Skeletal muscle satellite cell (primary cell): ENCODE measurements around the gene PPP4R4.
A peak's percentile ranks its signal among the peaks of the same experiment; 100 is the strongest.

Experiments used
- H3K27me3 ChIP-seq: 2 replicates; pipeline ENCODE4 v1.7.0; 2013; ENCODE audit warnings: low read length; ENCODE audit not compliant: control insufficient read depth, insufficient read depth
- H3K36me3 ChIP-seq: 2 replicates; pipeline ENCODE4 v1.7.0; 2013; ENCODE audit warnings: mild to moderate bottlenecking, control low read depth, low read length; ENCODE audit not compliant: insufficient read depth
- H3K4me1 ChIP-seq: 2 replicates; pipeline ENCODE4 v1.7.0; 2013; ENCODE audit warnings: low read length; ENCODE audit not compliant: control insufficient read depth, insufficient read depth
- H3K4me2 ChIP-seq: 2 replicates; pipeline ENCODE4 v1.7.0; 2013; ENCODE audit warnings: mild to moderate bottlenecking, low read length
- H3K4me3 ChIP-seq: 2 replicates; pipeline ENCODE4 v1.7.0; 2013; ENCODE audit warnings: low read length
- H3K9ac ChIP-seq: 2 replicates; pipeline ENCODE4 v1.7.0; 2013; ENCODE audit warnings: mild to moderate bottlenecking, low read depth, low read length, moderate library complexity
- H3K9me3 ChIP-seq: replicated peaks from 2 replicates; pipeline ENCODE4 v1.7.0; 2013; ENCODE audit warnings: mild to moderate bottlenecking, control low read depth, low read length

Gene PPP4R4

GRCh38 chr14:94171208-94171607, 2.9 kb upstream of the PPP4R4 start:
- Histone ChIP-seq H3K4me2 (no peak overlapping the region), H3K27me3 (peaks cover 29% of the 10 kb centered on the region), H3K9ac (no peak overlapping the region), H3K9me3 (no peaks in the 10 kb centered on the region), H3K4me3 (no peak overlapping the region), H3K36me3 (no peaks in the 10 kb centered on the region), H3K4me1 (peaks cover 19% of the 10 kb centered on the region)

GRCh38 chr14:94172545-94172944, 1.6 kb upstream of the PPP4R4 start:
- Histone ChIP-seq H3K27me3 (peaks cover 33% of the 10 kb centered on the region), H3K4me2 (no peak overlapping the region), H3K9ac (no peak overlapping the region), H3K4me3 (no peak overlapping the region), H3K9me3 (no peaks in the 10 kb centered on the region), H3K36me3 (no peaks in the 10 kb centered on the region), H3K4me1 (peaks cover 19% of the 10 kb centered on the region)

GRCh38 chr14:94173471-94173884, 644 bp upstream of the PPP4R4 start:
- Histone ChIP-seq H3K9ac (peak overlapping the region; percentile 42), H3K27me3 (peaks cover 37% of the 10 kb centered on the region)

GRCh38 chr14:94174604-94175010, 485 bp downstream of the PPP4R4 start:
- H3K27me3 ChIP-seq = peaks cover 46% of the 10 kb centered on the region
- peaks cover 19% of the 10 kb centered on the region for H3K4me1 ChIP-seq
- peak overlapping the region; percentile 50 for H3K9ac ChIP-seq
- H3K4me3 ChIP-seq = peak overlapping the region; percentile 74
- H3K4me2 ChIP-seq = peak overlapping the region; percentile 87
- H3K9me3 ChIP-seq = no peaks in the 10 kb centered on the region
- no peaks in the 10 kb centered on the region for H3K36me3 ChIP-seq

More at GRCh38 chr14:94173471-94173884, 644 bp upstream of the PPP4R4 start:
- H3K36me3 ChIP-seq = no peaks in the 10 kb centered on the region
- H3K9me3 ChIP-seq = no peaks in the 10 kb centered on the region
- peak overlapping the region; percentile 64 for H3K4me3 ChIP-seq
- H3K4me2 ChIP-seq = peak overlapping the region; percentile 76
- peaks cover 19% of the 10 kb centered on the region for H3K4me1 ChIP-seq

GRCh38 chr14:94175011-94175745, 1.1 kb downstream of the PPP4R4 start:
- Histone ChIP-seq H3K4me2 (peak overlapping the region; percentile 87), H3K9me3 (no peaks in the 10 kb centered on the region), H3K4me1 (peaks cover 19% of the 10 kb centered on the region), H3K36me3 (no peaks in the 10 kb centered on the region), H3K27me3 (peaks cover 52% of the 10 kb centered on the region), H3K4me3 (peak overlapping the region; percentile 45), H3K9ac (no peak overlapping the region)

GRCh38 chr14:94175747-94176146, 1.6 kb downstream of the PPP4R4 start:
- peaks cover 18% of the 10 kb centered on the region for H3K4me1 ChIP-seq
- H3K9me3 ChIP-seq = no peaks in the 10 kb centered on the region
- H3K27me3 ChIP-seq = peaks cover 53% of the 10 kb centered on the region
- no peaks in the 10 kb centered on the region for H3K36me3 ChIP-seq
- no peak overlapping the region for H3K4me3 ChIP-seq
- peak overlapping the region; percentile 87 for H3K4me2 ChIP-seq
- no peak overlapping the region for H3K9ac ChIP-seq

GRCh38 chr14:94176808-94177207, 2.7 kb downstream of the PPP4R4 start:
- Histone ChIP-seq H3K9ac (no peak overlapping the region), H3K4me3 (no peak overlapping the region), H3K4me1 (peaks cover 9% of the 10 kb centered on the region), H3K36me3 (no peaks in the 10 kb centered on the region), H3K27me3 (peaks cover 54% of the 10 kb centered on the region), H3K9me3 (no peaks in the 10 kb centered on the region), H3K4me2 (no peak overlapping the region)

- H3K4me2 ChIP-seq = no peak overlapping the region
- peaks cover 57% of the 10 kb centered on the region for H3K27me3 ChIP-seq
- H3K9me3 ChIP-seq = no peaks in the 10 kb centered on the region
- no peaks in the 10 kb centered on the region for H3K36me3 ChIP-seq
- H3K4me1 ChIP-seq = peaks cover 9% of the 10 kb centered on the region
- no peak overlapping the region for H3K9ac ChIP-seq
- no peak overlapping the region for H3K4me3 ChIP-seq
Measured at GRCh38 chr14:94177806-94178205, 3.7 kb downstream of the PPP4R4 start.

GRCh38 chr14:94179244-94179643, 5.1 kb downstream of the PPP4R4 start:
- Histone ChIP-seq H3K36me3 (no peaks in the 10 kb centered on the region), H3K27me3 (peaks cover 59% of the 10 kb centered on the region), H3K4me2 (no peak overlapping the region), H3K4me3 (no peak overlapping the region), H3K9me3 (no peaks in the 10 kb centered on the region), H3K9ac (no peak overlapping the region), H3K4me1 (peaks cover 4% of the 10 kb centered on the region)

GRCh38 chr14:94180655-94181271, 6.6 kb downstream of the PPP4R4 start:
- Histone ChIP-seq H3K4me1 (no peaks in the 10 kb centered on the region), H3K4me2 (peak overlapping the region; percentile 72), H3K9me3 (no peaks in the 10 kb centered on the region), H3K9ac (no peak overlapping the region), H3K27me3 (peaks cover 57% of the 10 kb centered on the region), H3K4me3 (peak overlapping the region; percentile 53), H3K36me3 (no peaks in the 10 kb centered on the region)

- H3K36me3 ChIP-seq = no peaks in the 10 kb centered on the region
- H3K9ac ChIP-seq = no peak overlapping the region
- no peak overlapping the region for H3K4me2 ChIP-seq
- no peak overlapping the region for H3K4me3 ChIP-seq
- H3K27me3 ChIP-seq = peaks cover 49% of the 10 kb centered on the region
- no peaks in the 10 kb centered on the region for H3K9me3 ChIP-seq
- no peaks in the 10 kb centered on the region for H3K4me1 ChIP-seq
Measured at GRCh38 chr14:94181835-94182234, 7.7 kb downstream of the PPP4R4 start.

- no peak overlapping the region for H3K9ac ChIP-seq
- H3K36me3 ChIP-seq = no peaks in the 10 kb centered on the region
- no peak overlapping the region for H3K4me3 ChIP-seq
- H3K4me1 ChIP-seq = no peaks in the 10 kb centered on the region
- peaks cover 4% of the 10 kb centered on the region for H3K27me3 ChIP-seq
- H3K9me3 ChIP-seq = no peaks in the 10 kb centered on the region
- H3K4me2 ChIP-seq = no peak overlapping the region
Measured at GRCh38 chr14:94192536-94192935, 18.4 kb downstream of the PPP4R4 start.
